Liver (tissue), 9 donors: Measurements from ENCODE around the gene ARHGAP1. TPM values are rescaled to one million over a fixed set of nuclear protein-coding genes. Genes with fewer than 3 reads are reported as not detected.

ENCODE experiments used
- DNase-seq: peaks from one replicate; pipeline ENCODE4 v3.0.0-alpha.2; 2017; ENCODE audit warnings: low spot score
- H3K27ac ChIP-seq, 2 donors: one replicate each; pipeline ENCODE4 v1.7.0; 2013; ENCODE audit warnings: inconsistent platforms in 2 of 2, low read length in 2 of 2, control low read depth in 1 of 2, low read depth in 1 of 2, mild to moderate bottlenecking in 1 of 2
- H3K27me3 ChIP-seq, 4 donors: one replicate each; pipeline versions ENCODE4 v1.6.1 to v1.7.0; 2013; ENCODE audit warnings: low read length in 3 of 4, inconsistent platforms in 1 of 4, mild to moderate bottlenecking in 1 of 4, moderate library complexity in 1 of 4; ENCODE audit not compliant: control insufficient read depth in 4 of 4, insufficient read depth in 4 of 4
- H3K36me3 ChIP-seq, 4 donors: one replicate each; pipeline versions ENCODE4 v1.6.1 to v1.7.0; 2013; ENCODE audit warnings: low read length in 3 of 4, mild to moderate bottlenecking in 3 of 4, low read depth in 1 of 4, moderate library complexity in 1 of 4; ENCODE audit not compliant: control insufficient read depth in 4 of 4, insufficient read depth in 3 of 4
- H3K4me1 ChIP-seq, 4 donors: one replicate each; pipeline versions ENCODE4 v1.6.1 to v1.7.0; 2013; ENCODE audit warnings: low read length in 3 of 4, mild to moderate bottlenecking in 3 of 4, moderate library complexity in 1 of 4; ENCODE audit not compliant: control insufficient read depth in 4 of 4, insufficient read depth in 4 of 4
- H3K4me3 ChIP-seq, 3 donors: one replicate each; pipeline versions ENCODE4 v1.6.1 to v1.7.0; 2013; ENCODE audit warnings: low read length in 3 of 3, control low read depth in 1 of 3, low read depth in 1 of 3, mild to moderate bottlenecking in 1 of 3
- H3K9ac ChIP-seq, 2 donors: one replicate each; pipeline ENCODE4 v1.7.0; 2013; ENCODE audit warnings: low read length in 2 of 2, mild to moderate bottlenecking in 2 of 2, moderate library complexity in 2 of 2, control low read depth in 1 of 2, low read depth in 1 of 2
- H3K9me3 ChIP-seq, 4 donors: one replicate each; pipeline versions ENCODE4 v1.6.1 to v1.7.0; 2013; ENCODE audit warnings: low read length in 3 of 4; ENCODE audit not compliant: control insufficient read depth in 4 of 4
- ATF3 ChIP-seq: IDR thresholded peaks from 2 replicates; pipeline ENCODE4 v1.6.1; 2016; ENCODE audit warnings: antibody characterized with exemption
- CTCF ChIP-seq: fragments of 150-350 bp; IDR thresholded peaks from 2 replicates; pipeline ENCODE4 v1.5.1; 2017; ENCODE audit warnings: improper control_type of control experiment, low read depth, low read length; ENCODE audit not compliant: missing input control
- EGR1 ChIP-seq, 2 donors: IDR thresholded peaks; 2 replicates each; pipeline ENCODE4 v1.6.1; 2016 to 2018; ENCODE audit warnings: antibody characterized with exemption in 2 of 2, low read depth in 2 of 2
- FOXA1 ChIP-seq: IDR thresholded peaks from 2 replicates; pipeline ENCODE4 v1.6.1; 2016; ENCODE audit warnings: antibody characterized with exemption
- FOXA2 ChIP-seq: IDR thresholded peaks from 2 replicates; pipeline ENCODE4 v1.6.1; 2016; ENCODE audit warnings: antibody characterized with exemption
- HNF4A ChIP-seq, 2 donors: conservative IDR thresholded peaks; 2 replicates each; pipeline ENCODE4 v1.6.1; 2016; ENCODE audit warnings: antibody characterized with exemption in 2 of 2, mild to moderate bottlenecking in 2 of 2
- MAX ChIP-seq: IDR thresholded peaks from 2 replicates; pipeline ENCODE4 v1.6.1; 2016; ENCODE audit warnings: antibody characterized with exemption
- RAD21 ChIP-seq, 2 donors: IDR thresholded peaks; 2 replicates each; pipeline ENCODE4 v1.6.1; 2016; ENCODE audit warnings: antibody characterized with exemption in 2 of 2, mild to moderate bottlenecking in 2 of 2
- REST ChIP-seq: IDR thresholded peaks from 2 replicates; pipeline ENCODE4 v1.6.1; 2016; ENCODE audit warnings: antibody characterized with exemption, mild to moderate bottlenecking
- RXRA ChIP-seq, 2 donors: IDR thresholded peaks; 2 replicates each; pipeline ENCODE4 v1.6.1; 2017 to 2018; ENCODE audit warnings: antibody characterized with exemption in 2 of 2, mild to moderate bottlenecking in 1 of 2
- SP1 ChIP-seq: IDR thresholded peaks from 2 replicates; pipeline ENCODE4 v1.6.1; 2018; ENCODE audit warnings: antibody characterized with exemption, mild to moderate bottlenecking
- YY1 ChIP-seq: IDR thresholded peaks from 2 replicates; pipeline ENCODE4 v1.6.1; 2016; ENCODE audit warnings: antibody characterized with exemption, mild to moderate bottlenecking
- WGBS: extraction: QIAGEN DNeasy Blood & Tissue Kit; methylation state at CpG from one replicate; pipeline ENCODE4 v1.1.7; 2013; 5-methylcytosine and 5-hydroxymethylcytosine counted together
- polyA plus RNA-seq, 2 donors: library from polyadenylated mRNA; stranded (reverse) in 1 of 2; unstranded in 1 of 2; fragments of 200-250 nt in 1 of 2; fragments of >200 nt in 1 of 2; fragmentation: Nextera tagmentation in 1 of 2; extraction: Ambion mirVana in 1 of 2; gene quantifications; one replicate each; pipeline versions ENCODE4 v1.2.1 to v1.2.3, GENCODE V29; 2013 to 2015
- total RNA-seq, 2 donors: library from RNA; depleted of rRNA; stranded (reverse); fragments of >200 nt; gene quantifications; one replicate each; pipeline ENCODE4 v1.2.3, GENCODE V29; 2014
- TF ChIP-seq, protein P1 (sequence below): IDR thresholded peaks from 2 replicates; pipeline ENCODE4 v1.6.1; 2016; ENCODE audit warnings: antibody characterized with exemption
- donor health status: healthy.
- donor health status: healthy.
- donor health status: healthy.
- donor health status: healthy.
- donor health status: healthy.

ARHGAP1 gene
- total and polyA plus RNA-seq, 4 donors = 10.9 to 21.9 (median 20.1) TPM

DNA sequence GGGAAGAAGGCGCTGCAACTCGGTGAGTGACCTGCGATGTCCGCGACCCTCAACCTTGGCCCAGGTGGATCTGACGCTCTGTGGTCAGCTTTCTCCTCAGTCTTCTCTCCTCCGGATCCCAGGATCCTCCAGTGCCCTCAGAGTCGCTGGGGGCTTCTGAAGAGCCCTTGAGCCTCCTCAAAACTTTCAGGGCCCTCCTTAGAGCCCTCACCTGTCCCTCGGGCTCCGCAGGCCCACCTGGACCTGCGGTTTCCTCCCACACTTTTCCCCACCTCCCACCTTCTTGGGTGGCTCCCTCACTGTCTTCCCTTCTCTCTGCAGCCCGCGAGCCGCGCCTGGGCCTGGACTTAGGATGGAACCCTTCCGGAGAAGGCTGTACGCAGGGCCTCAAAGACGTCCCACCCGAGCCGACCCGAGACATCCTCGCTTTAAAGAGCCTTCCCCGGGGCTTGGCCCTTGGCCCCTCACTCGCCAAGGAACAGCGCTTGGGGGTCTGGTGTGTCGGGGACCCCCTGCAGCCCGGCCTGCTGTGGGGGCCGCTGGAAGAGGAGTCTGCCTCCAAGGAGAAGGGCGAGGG, 747 bp upstream of the ARHGAP1 start:
- Histone ChIP-seq H3K36me3 (peaks cover 12 to 36% (median 30%) of the 10 kb centered on the region in 4 donors), H3K9ac (peak overlapping the region; percentile 58 to 65), H3K9me3 (no peaks in the 10 kb centered on the region), H3K4me3 (peak overlapping the region; percentile 85 to 98 (median 93)), H3K27ac (peak overlapping the region; percentile 85), H3K4me1 (peaks cover 8 to 52% (median 38%) of the 10 kb centered on the region in 4 donors), H3K27me3 (no peaks in the 10 kb centered on the region)
- DNase-seq = no peak
- under 1% methylated on average over 29 of the region's 29 CpGs for WGBS
- TF ChIP-seq FOXA2 (no peak), YY1 (no peak), RXRA (IDR thresholded peaks at IDR 0.05) (no peak), SP1 (no peak), REST (no peak), RAD21 (IDR thresholded peaks at IDR 0.05) (no peak), HNF4A (conservative IDR thresholded peaks at IDR 0.05) (no peak), CTCF (no peak)
- TF ChIP-seq, protein P1, sequence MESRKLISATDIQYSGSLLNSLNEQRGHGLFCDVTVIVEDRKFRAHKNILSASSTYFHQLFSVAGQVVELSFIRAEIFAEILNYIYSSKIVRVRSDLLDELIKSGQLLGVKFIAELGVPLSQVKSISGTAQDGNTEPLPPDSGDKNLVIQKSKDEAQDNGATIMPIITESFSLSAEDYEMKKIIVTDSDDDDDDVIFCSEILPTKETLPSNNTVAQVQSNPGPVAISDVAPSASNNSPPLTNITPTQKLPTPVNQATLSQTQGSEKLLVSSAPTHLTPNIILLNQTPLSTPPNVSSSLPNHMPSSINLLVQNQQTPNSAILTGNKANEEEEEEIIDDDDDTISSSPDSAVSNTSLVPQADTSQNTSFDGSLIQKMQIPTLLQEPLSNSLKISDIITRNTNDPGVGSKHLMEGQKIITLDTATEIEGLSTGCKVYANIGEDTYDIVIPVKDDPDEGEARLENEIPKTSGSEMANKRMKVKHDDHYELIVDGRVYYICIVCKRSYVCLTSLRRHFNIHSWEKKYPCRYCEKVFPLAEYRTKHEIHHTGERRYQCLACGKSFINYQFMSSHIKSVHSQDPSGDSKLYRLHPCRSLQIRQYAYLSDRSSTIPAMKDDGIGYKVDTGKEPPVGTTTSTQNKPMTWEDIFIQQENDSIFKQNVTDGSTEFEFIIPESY = no peak

GRCh38 chr11:46698597-46698996, 1.8 kb downstream of the ARHGAP1 start:
- DNase-seq = no peak
- peaks cover 14 to 33% (median 28%) of the 10 kb centered on the region in 4 donors for H3K36me3 ChIP-seq
- peak overlapping the region in 1 of 2 donors; percentile 94 for H3K27ac ChIP-seq
- TF ChIP-seq FOXA1 (no peak), SP1 (no peak), EGR1 (IDR thresholded peaks at IDR 0.05; ENCODE audit: low read depth in 2 of 2) (no peak), RAD21 (IDR thresholded peaks at IDR 0.05) (no peak), ATF3 (no peak), MAX (no peak), RXRA (IDR thresholded peaks at IDR 0.05) (no peak)
- TF ChIP-seq, protein P1 = no peak
- no peaks in the 10 kb centered on the region for H3K9me3 ChIP-seq
- H3K4me1 ChIP-seq = peaks cover 8 to 59% (median 41%) of the 10 kb centered on the region in 4 donors
- 78% methylated on average over 1 of the region's 1 CpG for WGBS
- H3K9ac ChIP-seq = no peak overlapping the region
- H3K4me3 ChIP-seq = no peak overlapping the region
- H3K27me3 ChIP-seq = no peaks in the 10 kb centered on the region
